HG03469 (cell line): Measurements from ENCODE around the gene ZNF141.
"Not testable (repeated sequence)": the region's sequence is repeated elsewhere in the genome, so short reads cannot be mapped to it uniquely, and the experiment has no call there.

Experiments used
- ATAC-seq: cut with Tn5 transposase; IDR thresholded peaks from one replicate; pipeline ENCODE4 v1.9.1; 2021; ENCODE audit warnings: mild to moderate bottlenecking, moderate library complexity, moderate number of reproducible peaks; ENCODE audit not compliant: unreplicated experiment

ZNF141 gene

DNA sequence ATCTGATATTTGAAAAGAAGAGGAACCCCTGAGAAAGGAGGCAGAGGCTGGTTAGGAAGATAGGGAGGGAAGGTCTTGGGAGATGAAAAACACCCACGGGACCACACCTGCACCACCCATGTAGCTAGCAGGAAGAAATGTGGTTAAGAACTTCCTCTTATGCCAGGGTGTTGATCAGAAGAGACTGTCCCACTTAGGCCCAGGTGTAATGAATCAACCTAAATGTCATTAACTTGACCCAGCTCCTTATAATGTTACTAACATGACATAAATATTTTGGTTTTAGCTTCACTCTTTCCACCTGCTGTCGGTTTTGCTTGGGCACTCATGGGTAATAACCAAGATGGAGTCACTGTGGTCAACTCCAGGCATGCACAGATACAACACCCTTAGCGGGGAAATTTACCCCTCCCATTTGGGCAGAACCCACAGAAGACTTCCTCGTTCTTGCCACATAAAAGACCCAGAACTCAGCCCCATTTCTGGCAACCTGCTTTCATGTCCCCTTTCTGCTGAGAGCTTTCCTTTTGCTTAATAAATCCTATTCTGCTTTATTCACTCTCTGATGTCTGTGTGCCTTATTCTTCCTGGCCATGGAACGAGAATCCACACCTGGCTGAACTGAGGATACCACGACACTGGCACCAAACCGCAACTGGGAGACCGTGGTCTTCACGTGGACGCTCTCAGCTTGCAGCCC lies 46.8 kb downstream of the ZNF141 start:
- ATAC-seq, result no peak

DNA sequence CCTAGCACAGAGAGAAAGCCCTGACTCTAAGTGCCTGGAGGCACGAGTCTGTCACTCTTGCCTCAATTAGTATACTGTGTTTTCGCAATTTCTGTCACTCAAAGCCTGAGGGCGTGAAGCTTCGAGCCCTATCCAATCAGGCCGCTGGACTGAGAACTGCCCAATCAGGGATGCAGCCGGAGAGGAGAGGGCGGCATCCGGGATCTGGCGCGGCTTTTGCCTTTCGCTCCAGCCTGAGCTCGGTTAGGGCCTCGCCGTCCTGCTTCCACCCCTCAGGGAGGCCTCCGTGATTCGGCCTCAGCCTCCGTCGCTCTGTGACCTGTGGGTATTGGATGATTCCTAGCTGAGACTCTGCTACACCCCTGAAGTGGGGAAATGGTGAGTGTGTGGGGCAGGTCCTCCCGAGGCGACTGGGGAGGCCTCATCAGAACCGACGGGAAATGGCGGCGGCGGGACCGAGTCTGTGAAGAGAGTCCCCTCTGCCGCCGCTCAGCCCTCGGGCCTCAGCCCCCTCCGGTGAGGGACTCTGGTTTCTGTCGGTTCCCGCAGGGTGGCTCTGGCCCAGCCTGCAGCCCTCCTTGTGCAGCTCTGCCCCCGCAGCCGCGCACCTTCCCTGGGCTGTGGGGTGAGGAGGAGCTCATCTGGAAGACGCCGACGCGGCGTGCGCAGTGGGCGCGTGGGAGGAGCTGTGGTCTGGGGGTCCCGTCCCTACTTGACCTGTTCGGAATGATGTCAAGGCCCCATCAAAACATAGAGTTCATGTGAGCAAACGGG lies 48.5 kb downstream of the ZNF141 start:
- ATAC-seq, result no peak

DNA sequence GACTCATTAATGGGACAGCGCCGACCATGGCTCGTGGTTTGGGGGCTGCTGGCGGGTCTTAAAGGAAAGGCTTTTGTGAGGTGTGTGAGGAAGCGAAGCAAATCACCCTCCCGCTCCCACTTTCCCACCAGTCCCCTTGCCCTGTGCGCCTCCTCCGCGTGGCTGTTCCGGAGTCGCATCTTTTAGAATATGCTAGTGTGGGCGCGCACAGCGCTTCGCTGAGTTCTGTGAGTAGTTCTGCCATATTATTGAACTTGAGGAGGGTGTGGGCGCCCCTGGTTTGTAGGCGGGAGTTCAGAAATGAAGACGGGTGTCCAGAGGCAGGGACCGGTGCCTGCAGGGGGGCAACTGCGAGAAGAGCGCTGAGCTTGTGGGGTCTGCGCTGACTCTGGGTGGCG lies 49.1 kb downstream of the ZNF141 start:
- ATAC-seq, result no peak

DNA sequence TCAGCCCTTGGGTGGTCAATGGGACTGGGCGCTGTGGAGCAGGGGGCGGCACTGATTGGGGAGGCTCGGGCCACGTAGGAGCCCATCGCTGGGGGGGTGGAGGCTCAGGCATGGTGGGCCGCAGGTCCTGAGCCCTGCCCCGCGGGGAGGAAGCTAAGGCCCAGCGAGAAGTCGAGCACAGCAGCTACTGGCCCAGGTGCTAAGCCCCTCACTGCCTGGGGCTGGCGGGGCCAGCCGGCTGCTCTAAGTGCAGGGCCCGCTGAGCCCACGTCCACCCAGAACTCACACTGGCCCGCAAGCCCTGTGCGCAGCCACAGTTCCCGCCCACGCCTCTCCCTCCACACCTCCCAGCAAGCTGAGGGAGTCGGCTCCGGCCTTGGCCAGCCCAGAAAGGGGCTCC lies 66.4 kb downstream of the ZNF141 start:
- ATAC-seq, result no peak

DNA sequence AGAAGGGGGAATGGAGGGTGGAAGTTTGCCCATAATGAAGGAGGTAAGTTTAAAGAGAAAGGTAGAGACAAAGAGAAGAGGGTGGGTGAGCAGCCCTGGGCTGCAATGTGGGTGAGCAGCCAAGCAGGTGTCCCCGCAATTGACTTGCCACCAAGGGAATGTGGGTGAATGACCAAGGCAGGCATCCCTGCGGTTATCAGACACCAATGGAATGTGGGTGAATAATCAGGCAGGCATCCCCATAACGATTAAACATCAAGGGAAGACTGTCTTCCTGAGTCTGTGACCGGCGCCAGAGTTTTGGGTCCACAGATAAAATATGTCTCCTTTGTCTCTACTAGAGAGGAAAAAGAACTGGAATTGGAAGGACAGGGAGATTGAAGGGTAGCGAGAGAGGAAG lies 70.7 kb downstream of the ZNF141 start:
- not testable (repeated sequence) for ATAC-seq

DNA sequence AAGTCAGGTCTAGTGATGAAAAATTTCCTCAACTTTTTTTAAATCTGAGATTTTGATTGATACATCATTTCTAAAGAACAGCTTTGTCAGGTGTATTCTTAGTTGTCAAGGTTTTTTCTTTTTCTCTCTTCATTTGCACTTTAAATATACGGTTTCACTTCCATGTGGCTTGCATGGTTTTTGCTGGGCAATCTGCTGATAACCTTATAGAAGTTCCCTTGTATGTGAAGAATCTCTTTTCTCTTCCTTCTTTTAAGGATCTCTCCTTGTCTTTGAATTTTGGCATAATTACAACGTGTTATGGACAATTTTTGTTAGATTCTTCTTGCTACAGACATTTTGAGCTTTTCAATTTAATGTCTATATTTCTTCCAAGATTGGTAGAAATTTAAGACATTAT lies 85.0 kb downstream of the ZNF141 start:
- no peak for ATAC-seq
